Naive thymus-derived CD4-positive, alpha-beta T cell (primary cell): Measurements from ENCODE around the gene SLCO4A1. TPM values are rescaled to one million over a fixed set of nuclear protein-coding genes. Genes with fewer than 3 reads are reported as not detected.
A peak's percentile ranks its signal among the peaks of the same experiment; 100 is the strongest.

Experiments
- ATAC-seq: fragments of 150-1000 bp; cut with Tn5 transposase; 2 replicates; pipeline ENCODE4 v1.10.0; 2021; ENCODE audit warnings: mild to moderate bottlenecking, moderate library complexity
- CTCF ChIA-PET: fragments of 350-600 bp; sonication (Branson Sonifier 250); formaldehyde crosslinking; loops from one replicate; lab custom pipeline; 2021; ENCODE audit warnings: antibody characterized with exemption; lab: Charles Lee
- POLR2A ChIA-PET: fragments of 350-600 bp; sonication (Branson Sonifier 250); formaldehyde crosslinking; loops from one replicate; lab custom pipeline; 2021; ENCODE audit warnings: antibody characterized with exemption, inconsistent platforms; lab: Charles Lee
- DNase-seq, 9 donors: peaks; one replicate each; pipeline versions ENCODE4 v3.0.0 to v3.0.0-alpha.2; 2020 to 2022; ENCODE audit warnings: mixed read lengths in 1 of 9
- H3K27ac ChIP-seq: one replicate; pipeline ENCODE4 v1.7.0; 2013; ENCODE audit warnings: mild to moderate bottlenecking, low read depth, low read length, moderate library complexity
- H3K27me3 ChIP-seq, 2 donors: one replicate each; pipeline ENCODE4 v1.7.0; 2013; ENCODE audit warnings: low read length in 2 of 2, mild to moderate bottlenecking in 2 of 2, moderate library complexity in 2 of 2; ENCODE audit not compliant: control insufficient read depth in 2 of 2, insufficient read depth in 2 of 2
- H3K36me3 ChIP-seq, 3 experiments: 1 replicate in 2 of 3; 2 replicates in 1 of 3; pipeline ENCODE4 v1.7.0; 2013; ENCODE audit warnings: low read length in 3 of 3, mild to moderate bottlenecking in 3 of 3, moderate library complexity in 1 of 3; ENCODE audit not compliant: insufficient read depth in 3 of 3, control insufficient read depth in 2 of 3
- H3K4me1 ChIP-seq, 2 donors: one replicate each; pipeline ENCODE4 v1.7.0; 2013; ENCODE audit warnings: low read length in 2 of 2, mild to moderate bottlenecking in 2 of 2, moderate library complexity in 1 of 2; ENCODE audit not compliant: control insufficient read depth in 2 of 2, insufficient read depth in 2 of 2
- H3K4me3 ChIP-seq: 2 replicates; pipeline ENCODE4 v1.7.0; 2013; ENCODE audit warnings: mild to moderate bottlenecking, low read length
- H3K9me3 ChIP-seq, 3 experiments: 1 replicate in 2 of 3; 2 replicates in 1 of 3; pipeline ENCODE4 v1.7.0; 2013; ENCODE audit warnings: low read length in 3 of 3; ENCODE audit not compliant: control insufficient read depth in 2 of 3
- H3K27ac Mint-ChIP-seq, 9 donors: one replicate each; pipeline ENCODE4 v1.8.0; 2020 to 2022; ENCODE audit warnings: mixed read lengths in 9 of 9, mild to moderate bottlenecking in 8 of 9, moderate library complexity in 5 of 9, inconsistent platforms in 2 of 9
- H3K27me3 Mint-ChIP-seq, 5 donors: one replicate each; pipeline ENCODE4 v1.8.0; 2021 to 2022; ENCODE audit warnings: mixed read lengths in 5 of 5, mild to moderate bottlenecking in 1 of 5
- H3K36me3 Mint-ChIP-seq, 5 donors: one replicate each; pipeline ENCODE4 v1.8.0; 2020 to 2022; ENCODE audit warnings: mixed read lengths in 5 of 5, mild to moderate bottlenecking in 3 of 5, inconsistent platforms in 1 of 5
- H3K4me1 Mint-ChIP-seq, 7 donors: one replicate each; pipeline ENCODE4 v1.8.0; 2020 to 2022; ENCODE audit warnings: mixed read lengths in 7 of 7, mild to moderate bottlenecking in 3 of 7, inconsistent platforms in 1 of 7
- H3K4me3 Mint-ChIP-seq, 10 donors: one replicate each; pipeline ENCODE4 v1.8.0; 2020 to 2022; ENCODE audit warnings: mild to moderate bottlenecking in 10 of 10, mixed read lengths in 10 of 10, moderate library complexity in 6 of 10, inconsistent platforms in 2 of 10
- H3K9me3 Mint-ChIP-seq, 11 donors: one replicate each; pipeline ENCODE4 v1.8.0; 2020 to 2022; ENCODE audit warnings: mixed read lengths in 11 of 11, mild to moderate bottlenecking in 4 of 11, inconsistent platforms in 1 of 11, moderate library complexity in 1 of 11
- intact Hi-C, 2 donors: fragments of 100-400 bp; cut with micrococcal nuclease; formaldehyde crosslinking; loops; one replicate each; pipeline ENCODE4 v1.15.1; 2023
- polyA plus RNA-seq, 2 donors: library from polyadenylated mRNA; unstranded; fragments of 300-500 nt; fragmentation: Illumina TruSeq; gene quantifications; one replicate each; pipeline ENCODE4 v1.2.3, GENCODE V29; 2021
- total RNA-seq, 6 experiments: library from RNA in 5 of 6; stranded (reverse) in 5 of 6; gene quantifications; 1 replicate in 5 of 6; 2 replicates in 1 of 6; pipeline ENCODE4 v1.2.3 and lab custom pipeline; 2021 to 2026

SLCO4A1 gene
- total and polyA plus RNA-seq, 7 experiments from 2014 or later, result 0.36 to 45.5 (median 0.92) TPM

DNA sequence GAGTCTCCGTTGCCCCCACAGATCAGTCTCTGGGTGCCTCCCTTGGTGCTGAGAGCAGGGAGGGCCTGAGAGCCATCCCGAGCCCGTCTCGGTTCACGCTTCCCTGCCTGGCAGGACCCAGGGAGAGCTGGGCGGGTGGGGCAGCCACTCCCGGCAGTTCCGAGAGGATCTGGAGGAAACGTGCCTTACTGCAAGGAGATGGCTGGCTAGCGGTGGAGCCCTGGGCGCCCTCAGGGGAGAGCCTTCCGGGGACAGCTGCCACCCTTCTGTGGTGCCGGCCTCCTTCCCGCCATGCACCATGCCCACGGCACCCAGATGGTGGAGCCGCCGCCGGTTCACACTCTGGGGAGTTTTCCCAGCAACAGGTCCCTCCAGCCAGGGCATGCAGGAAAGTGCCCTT lies 45.8 kb upstream of the SLCO4A1 start:
- intact Hi-C loops, result no loop called here
- Histone ChIP-seq H3K36me3 (no peaks in the 10 kb centered on the region), H3K27me3 (peaks cover 0 to 5% of the 10 kb centered on the region in 2 donors), H3K9me3 (no peaks in the 10 kb centered on the region), H3K4me3 (no peak overlapping the region), H3K4me1 (no peaks in the 10 kb centered on the region), H3K27ac (no peak overlapping the region)
- Mint-ChIP-seq H3K27ac (no peak overlapping the region), H3K36me3 (no peaks in the 10 kb centered on the region), H3K9me3 (peaks cover 0 to 3% (median 0%) of the 10 kb centered on the region in 11 donors), H3K4me1 (peaks cover 0 to 24% (median 7%) of the 10 kb centered on the region in 7 donors), H3K27me3 (peaks cover 22 to 47% (median 35%) of the 10 kb centered on the region in 5 donors), H3K4me3 (peak overlapping the region in 1 of 10 donors; percentile 26)
- ATAC-seq (no peak), DNase-seq (no peak)
- POLR2A ChIA-PET, result no interaction called here
- CTCF ChIA-PET, result no interaction called here

DNA sequence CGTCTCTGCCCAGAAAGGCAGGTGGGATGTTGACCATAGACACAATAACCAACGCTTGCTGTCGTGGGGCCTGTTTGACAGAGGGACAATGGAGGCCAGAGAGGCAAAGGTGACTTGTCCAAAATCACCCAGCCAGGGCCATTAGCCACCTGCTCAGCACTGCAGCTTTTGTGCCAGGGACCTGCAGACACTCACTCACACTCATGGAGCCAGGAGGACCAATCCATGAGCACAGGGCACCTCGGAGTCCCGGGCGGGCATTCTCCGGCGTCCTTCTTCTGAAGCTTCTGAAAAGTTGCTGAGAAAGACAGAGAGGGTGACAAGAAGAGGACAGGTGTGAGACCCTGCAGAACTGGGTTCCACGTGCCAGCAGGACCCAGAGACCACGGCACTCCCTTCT lies 45.4 kb upstream of the SLCO4A1 start:
- H3K27ac Mint-ChIP-seq, result no peak overlapping the region
- peaks cover 0 to 5% of the 10 kb centered on the region in 2 donors for H3K27me3 ChIP-seq
- peaks cover 0 to 3% (median 0%) of the 10 kb centered on the region in 11 donors for H3K9me3 Mint-ChIP-seq
- peaks cover under 1 to 2% of the 10 kb centered on the region in 2 donors for H3K4me1 ChIP-seq
- no peak for DNase-seq
- no peaks in the 10 kb centered on the region for H3K9me3 ChIP-seq
- H3K36me3 ChIP-seq, result no peaks in the 10 kb centered on the region
- no peaks in the 10 kb centered on the region for H3K36me3 Mint-ChIP-seq
- H3K4me3 Mint-ChIP-seq, result peak overlapping the region in 1 of 10 donors; percentile 26
- H3K4me1 Mint-ChIP-seq, result peaks cover 2 to 27% (median 9%) of the 10 kb centered on the region in 7 donors
- POLR2A ChIA-PET, result no interaction called here
- H3K27ac ChIP-seq, result no peak overlapping the region
- H3K4me3 ChIP-seq, result no peak overlapping the region
- no peak for ATAC-seq
- CTCF ChIA-PET, result no interaction called here
- H3K27me3 Mint-ChIP-seq, result peaks cover 22 to 51% (median 34%) of the 10 kb centered on the region in 5 donors
- intact Hi-C loops, result no loop called here

DNA sequence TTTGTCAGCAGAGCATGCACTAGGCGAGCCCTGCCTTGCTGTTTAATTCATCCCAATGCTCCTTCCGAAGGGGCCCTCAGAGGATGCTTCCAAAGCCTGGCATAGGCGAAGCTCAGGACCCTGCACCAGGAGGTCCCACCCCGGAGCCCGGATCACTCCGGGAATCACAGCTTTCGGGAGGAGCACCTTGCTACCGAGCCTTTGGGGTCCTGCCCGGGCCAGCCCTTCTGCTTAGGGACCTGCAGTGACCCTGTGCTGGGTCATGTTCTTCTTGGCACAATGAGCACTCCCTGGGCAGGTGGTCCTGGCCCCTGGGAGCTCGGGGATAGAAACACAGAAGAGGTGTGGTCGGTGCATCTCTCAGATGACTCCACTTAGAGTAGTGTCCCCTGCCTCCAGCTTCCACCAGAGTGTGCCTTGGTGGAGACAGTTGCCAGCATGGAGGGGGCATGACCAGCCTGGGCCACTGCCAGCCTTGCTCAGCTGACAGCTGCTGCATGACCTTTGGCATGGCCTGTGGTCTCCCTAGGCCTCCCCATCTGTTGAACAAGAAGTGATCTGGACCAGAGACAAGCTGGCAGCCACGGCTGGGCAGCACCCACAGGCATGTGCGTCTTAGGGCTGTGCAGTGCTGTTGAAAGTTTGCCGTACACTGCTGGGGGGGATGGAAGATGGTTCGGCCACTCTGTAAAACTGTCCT lies 44.7 kb upstream of the SLCO4A1 start:
- H3K9me3 Mint-ChIP-seq, result peaks cover 0 to 3% (median 0%) of the 10 kb centered on the region in 11 donors
- Histone ChIP-seq H3K9me3 (no peaks in the 10 kb centered on the region), H3K27me3 (peaks cover 0 to 5% of the 10 kb centered on the region in 2 donors), H3K27ac (no peak overlapping the region), H3K4me3 (no peak overlapping the region), H3K36me3 (no peaks in the 10 kb centered on the region), H3K4me1 (peaks cover 7 to 8% of the 10 kb centered on the region in 2 donors)
- intact Hi-C loops, result no loop called here
- no peak overlapping the region for H3K4me3 Mint-ChIP-seq
- H3K27ac Mint-ChIP-seq, result no peak overlapping the region
- H3K4me1 Mint-ChIP-seq, result peaks cover 8 to 33% (median 16%) of the 10 kb centered on the region in 7 donors
- ATAC-seq, result no peak
- CTCF ChIA-PET, result no interaction called here
- no peaks in the 10 kb centered on the region for H3K36me3 Mint-ChIP-seq
- peaks cover 22 to 58% (median 35%) of the 10 kb centered on the region in 5 donors for H3K27me3 Mint-ChIP-seq
- POLR2A ChIA-PET, result interaction anchor here (1.2 kb wide), 1 partner anchor 200 kb away, joined by 3 read pairs; no protein-coding TSS in a partner anchor
- no peak for DNase-seq

DNA sequence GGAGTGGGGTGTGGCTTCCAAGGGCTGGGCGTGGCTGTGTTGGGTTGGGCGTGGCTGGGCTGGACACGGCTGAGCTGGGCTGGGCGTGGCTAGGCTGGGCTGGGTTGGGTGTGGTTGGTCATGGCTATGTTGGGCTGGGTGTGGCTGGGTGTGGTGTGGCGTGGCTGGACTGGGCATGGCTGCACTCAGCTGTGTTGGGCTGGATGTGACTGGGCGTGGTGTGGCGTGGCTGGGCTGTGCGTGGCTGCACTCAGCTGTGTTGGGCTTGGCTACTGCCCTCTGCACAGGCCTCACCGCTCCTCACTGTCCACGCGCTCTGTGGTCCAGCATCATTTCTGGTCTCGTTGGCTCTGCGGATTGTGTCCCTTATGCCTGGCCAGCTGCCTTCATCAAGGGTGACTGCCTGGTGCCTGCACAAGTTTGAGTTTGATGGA lies 43.5 kb upstream of the SLCO4A1 start:
- peaks cover 21 to 63% (median 35%) of the 10 kb centered on the region in 5 donors for H3K27me3 Mint-ChIP-seq
- ChIA-PET CTCF (no interaction called here), POLR2A (interaction anchor here (1.2 kb wide), 1 partner anchor 199 kb away, joined by 3 read pairs; no protein-coding TSS in a partner anchor)
- no peak overlapping the region for H3K27ac Mint-ChIP-seq
- Histone ChIP-seq H3K9me3 (no peaks in the 10 kb centered on the region), H3K4me1 (peaks cover 17 to 19% of the 10 kb centered on the region in 2 donors), H3K36me3 (no peaks in the 10 kb centered on the region), H3K27ac (no peak overlapping the region), H3K27me3 (peaks cover 0 to 5% of the 10 kb centered on the region in 2 donors), H3K4me3 (no peak overlapping the region)
- peak; percentile 52 for ATAC-seq
- H3K4me1 Mint-ChIP-seq, result peaks cover 18 to 44% (median 25%) of the 10 kb centered on the region in 7 donors
- DNase-seq, result no peak
- H3K9me3 Mint-ChIP-seq, result peaks cover 0 to 1% (median 0%) of the 10 kb centered on the region in 11 donors
- peak overlapping the region in 1 of 10 donors; percentile 6 for H3K4me3 Mint-ChIP-seq
- intact Hi-C loops, result no loop called here
- H3K36me3 Mint-ChIP-seq, result no peaks in the 10 kb centered on the region

DNA sequence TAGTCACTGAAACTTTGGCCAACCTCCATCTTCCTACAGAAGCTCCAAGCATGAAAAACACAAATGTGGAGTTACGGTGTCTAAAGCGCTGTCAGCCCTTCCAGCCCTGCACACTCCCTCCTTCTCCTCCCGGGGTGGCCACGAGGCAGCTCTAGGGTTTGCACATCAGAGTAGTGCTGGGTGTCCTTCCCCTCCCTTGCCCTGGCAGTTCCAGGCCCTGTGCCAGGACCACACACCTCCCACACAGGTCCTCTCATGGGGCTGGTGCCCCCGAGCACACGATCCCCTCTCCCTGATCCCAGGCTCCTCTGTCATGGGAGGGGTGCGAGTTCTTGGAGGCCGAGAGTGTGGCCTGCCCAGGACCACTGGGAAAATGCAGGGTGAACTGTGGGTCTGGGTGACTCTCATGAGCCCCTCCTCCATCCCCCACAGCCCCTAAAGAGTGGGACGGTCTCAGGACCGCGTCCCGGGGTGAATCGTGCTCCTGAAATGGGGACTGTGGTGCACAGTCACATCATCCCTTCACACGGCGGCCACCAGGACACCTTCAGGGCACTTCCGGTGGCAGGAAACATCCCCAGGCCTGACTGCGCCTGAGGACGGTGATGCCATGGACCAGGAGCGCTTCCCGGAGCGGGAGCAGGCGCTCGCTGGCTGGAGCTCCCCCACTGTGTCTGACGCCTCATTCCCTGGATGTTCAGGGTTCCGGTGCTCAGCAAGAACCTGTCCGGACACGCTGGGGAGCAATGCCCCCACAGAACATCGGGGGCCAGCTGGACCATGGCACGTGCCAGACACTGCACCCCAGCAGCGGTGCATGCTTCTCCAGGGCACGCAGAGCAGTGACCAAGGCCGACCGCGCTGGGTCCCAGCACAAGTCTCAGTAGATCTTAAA lies 42.8 kb upstream of the SLCO4A1 start:
- no peaks in the 10 kb centered on the region for H3K36me3 ChIP-seq
- Mint-ChIP-seq H3K27me3 (peaks cover 18 to 63% (median 31%) of the 10 kb centered on the region in 5 donors), H3K4me3 (peak overlapping the region in 1 of 10 donors; percentile 6), H3K9me3 (peaks cover 0 to 1% (median 0%) of the 10 kb centered on the region in 11 donors), H3K4me1 (peaks cover 18 to 46% (median 25%) of the 10 kb centered on the region in 7 donors), H3K27ac (peak overlapping the region in 1 of 9 donors; percentile 41), H3K36me3 (no peaks in the 10 kb centered on the region)
- ATAC-seq, result no peak
- CTCF ChIA-PET, result no interaction called here
- H3K9me3 ChIP-seq, result no peaks in the 10 kb centered on the region
- H3K27me3 ChIP-seq, result peaks cover 0 to 5% of the 10 kb centered on the region in 2 donors
- intact Hi-C loops, result no loop called here
- DNase-seq, result no peak
- peaks cover 17 to 19% of the 10 kb centered on the region in 2 donors for H3K4me1 ChIP-seq
- no peak overlapping the region for H3K4me3 ChIP-seq
- H3K27ac ChIP-seq, result no peak overlapping the region
- POLR2A ChIA-PET, result interaction anchor here (1.2 kb wide), 1 partner anchor 198 kb away, joined by 3 read pairs; no protein-coding TSS in a partner anchor

DNA sequence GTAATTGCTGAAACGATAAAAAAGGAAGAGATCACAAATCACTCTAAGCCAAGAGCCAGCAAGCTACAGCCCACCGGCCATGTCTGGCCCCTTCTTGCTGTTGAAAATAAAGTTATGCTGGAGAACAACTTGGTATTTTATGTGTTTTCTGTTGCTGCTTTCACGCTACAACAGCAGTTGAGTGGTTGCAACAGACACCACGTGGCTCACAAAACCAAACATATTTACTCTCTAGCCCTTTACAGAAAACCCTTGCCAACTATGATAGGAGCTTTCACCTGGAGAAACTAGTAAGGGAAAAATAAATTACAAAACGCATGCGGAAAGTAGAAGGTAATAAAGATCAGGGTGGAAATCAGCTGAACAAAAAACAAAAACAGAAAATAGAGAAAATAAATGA lies 41.1 kb upstream of the SLCO4A1 start:
- peaks cover 17 to 19% of the 10 kb centered on the region in 2 donors for H3K4me1 ChIP-seq
- no peaks in the 10 kb centered on the region for H3K36me3 Mint-ChIP-seq
- H3K4me3 ChIP-seq, result no peak overlapping the region
- H3K4me1 Mint-ChIP-seq, result peaks cover 18 to 48% (median 25%) of the 10 kb centered on the region in 7 donors
- ATAC-seq, result no peak
- H3K27ac Mint-ChIP-seq, result no peak overlapping the region
- CTCF ChIA-PET, result interaction anchor here (0.6 to 1.4 kb wide), 2 partner anchors 16 to 191 kb away, joined by 3 to 4 read pairs; no protein-coding TSS in a partner anchor
- H3K27me3 ChIP-seq, result peaks cover 0 to 5% of the 10 kb centered on the region in 2 donors
- intact Hi-C loops, result no loop called here
- H3K4me3 Mint-ChIP-seq, result peak overlapping the region in 2 of 10 donors; percentile 30 to 35
- no peaks in the 10 kb centered on the region for H3K9me3 Mint-ChIP-seq
- peaks cover 8 to 54% (median 15%) of the 10 kb centered on the region in 5 donors for H3K27me3 Mint-ChIP-seq
- no peaks in the 10 kb centered on the region for H3K9me3 ChIP-seq
- no peak for DNase-seq
- no peaks in the 10 kb centered on the region for H3K36me3 ChIP-seq
- no peak overlapping the region for H3K27ac ChIP-seq
- POLR2A ChIA-PET, result no interaction called here
